Mucosa of gallbladder (tissue), 1 donor: ENCODE results near the gene ABCB1. TPM values are rescaled to one million over a fixed set of nuclear protein-coding genes. Genes with fewer than 3 reads are reported as not detected.
"Not testable (repeated sequence)": the region's sequence is repeated elsewhere in the genome, so short reads cannot be mapped to it uniquely, and the experiment has no call there.

Experiments
- DNase-seq: peaks from one replicate; pipeline ENCODE4 v3.0.0-alpha.2; 2020; ENCODE audit warnings: low spot score
- total RNA-seq: library from RNA; stranded (reverse); gene quantifications from one replicate; pipeline ENCODE4 v1.2.1, GENCODE V29; 2021
- donor health status: DM: no; HTN: no; CAD: no.

ABCB1 gene
- total RNA-seq, 1 donor from 2014 or later: 181 TPM

- DNase-seq: no peak
Measured at GRCh38 chr7:87473192-87473591, 127.5 kb downstream of the ABCB1 start.

GRCh38 chr7:87471473-87471872, 129.2 kb downstream of the ABCB1 start:
- DNase-seq: no peak

GRCh38 chr7:87469204-87469603, 131.5 kb downstream of the ABCB1 start:
- DNase-seq: not testable (repeated sequence)

GRCh38 chr7:87465534-87465880, 135.2 kb downstream of the ABCB1 start:
- not testable (repeated sequence) for DNase-seq

GRCh38 chr7:87464830-87465533, 135.7 kb downstream of the ABCB1 start:
- DNase-seq: peak; percentile 57

GRCh38 chr7:87463982-87464381, 136.7 kb downstream of the ABCB1 start:
- DNase-seq: no peak

- DNase-seq: not testable (repeated sequence)
Measured at GRCh38 chr7:87460444-87460843, 140.2 kb downstream of the ABCB1 start.

GRCh38 chr7:87459941-87460340, 140.7 kb downstream of the ABCB1 start:
- DNase-seq: no peak

GRCh38 chr7:87458148-87458547, 142.5 kb downstream of the ABCB1 start:
- no peak for DNase-seq

GRCh38 chr7:87456247-87456646, 144.4 kb downstream of the ABCB1 start:
- DNase-seq: no peak

Other genes starting within 250 kb of the ABCB1 start
- 2.0 TPM for gene ABCB4, start 125.2 kb downstream of the ABCB1 start, total RNA-seq
- 3.4 TPM for gene RUNDC3B, start 27.5 kb upstream of the ABCB1 start, total RNA-seq